Measurements from ENCODE around the gene ITPK1. TPM values are rescaled to one million over a fixed set of nuclear protein-coding genes. Genes with fewer than 3 reads are reported as not detected.

Gene ITPK1
- total RNA-seq, 4 donors from 2014 or later, result 32.6 to 94.9 (median 54.6) TPM

DNA sequence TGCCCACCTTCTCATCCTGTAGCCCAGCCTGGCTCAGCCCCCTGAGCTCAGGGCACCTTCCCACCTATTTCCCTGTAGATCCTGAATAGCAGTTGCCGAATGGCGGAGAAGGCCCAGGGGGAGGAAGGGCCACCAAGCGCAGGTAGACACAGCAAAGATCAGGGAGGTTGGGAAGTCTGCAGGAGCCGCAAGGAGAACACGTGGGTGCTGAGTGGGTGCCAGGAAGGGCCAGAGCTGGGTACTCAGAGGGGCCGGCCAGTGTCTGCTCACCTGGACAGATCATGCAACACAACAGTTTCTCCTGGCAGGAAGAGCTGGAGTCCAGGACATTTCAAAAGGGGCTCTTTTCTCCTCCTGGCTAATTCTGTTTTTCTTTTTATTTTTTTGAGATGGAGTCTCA lies 162.2 kb downstream of the ITPK1 start:
- DNase-seq (ENCODE audit: low spot score) (no peak), ATAC-seq (ENCODE audit: low FRiP score) (no peak)
- TF ChIP-seq, protein P1, sequence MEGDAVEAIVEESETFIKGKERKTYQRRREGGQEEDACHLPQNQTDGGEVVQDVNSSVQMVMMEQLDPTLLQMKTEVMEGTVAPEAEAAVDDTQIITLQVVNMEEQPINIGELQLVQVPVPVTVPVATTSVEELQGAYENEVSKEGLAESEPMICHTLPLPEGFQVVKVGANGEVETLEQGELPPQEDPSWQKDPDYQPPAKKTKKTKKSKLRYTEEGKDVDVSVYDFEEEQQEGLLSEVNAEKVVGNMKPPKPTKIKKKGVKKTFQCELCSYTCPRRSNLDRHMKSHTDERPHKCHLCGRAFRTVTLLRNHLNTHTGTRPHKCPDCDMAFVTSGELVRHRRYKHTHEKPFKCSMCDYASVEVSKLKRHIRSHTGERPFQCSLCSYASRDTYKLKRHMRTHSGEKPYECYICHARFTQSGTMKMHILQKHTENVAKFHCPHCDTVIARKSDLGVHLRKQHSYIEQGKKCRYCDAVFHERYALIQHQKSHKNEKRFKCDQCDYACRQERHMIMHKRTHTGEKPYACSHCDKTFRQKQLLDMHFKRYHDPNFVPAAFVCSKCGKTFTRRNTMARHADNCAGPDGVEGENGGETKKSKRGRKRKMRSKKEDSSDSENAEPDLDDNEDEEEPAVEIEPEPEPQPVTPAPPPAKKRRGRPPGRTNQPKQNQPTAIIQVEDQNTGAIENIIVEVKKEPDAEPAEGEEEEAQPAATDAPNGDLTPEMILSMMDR (IDR thresholded peaks at IDR 0.05), result no peak

DNA sequence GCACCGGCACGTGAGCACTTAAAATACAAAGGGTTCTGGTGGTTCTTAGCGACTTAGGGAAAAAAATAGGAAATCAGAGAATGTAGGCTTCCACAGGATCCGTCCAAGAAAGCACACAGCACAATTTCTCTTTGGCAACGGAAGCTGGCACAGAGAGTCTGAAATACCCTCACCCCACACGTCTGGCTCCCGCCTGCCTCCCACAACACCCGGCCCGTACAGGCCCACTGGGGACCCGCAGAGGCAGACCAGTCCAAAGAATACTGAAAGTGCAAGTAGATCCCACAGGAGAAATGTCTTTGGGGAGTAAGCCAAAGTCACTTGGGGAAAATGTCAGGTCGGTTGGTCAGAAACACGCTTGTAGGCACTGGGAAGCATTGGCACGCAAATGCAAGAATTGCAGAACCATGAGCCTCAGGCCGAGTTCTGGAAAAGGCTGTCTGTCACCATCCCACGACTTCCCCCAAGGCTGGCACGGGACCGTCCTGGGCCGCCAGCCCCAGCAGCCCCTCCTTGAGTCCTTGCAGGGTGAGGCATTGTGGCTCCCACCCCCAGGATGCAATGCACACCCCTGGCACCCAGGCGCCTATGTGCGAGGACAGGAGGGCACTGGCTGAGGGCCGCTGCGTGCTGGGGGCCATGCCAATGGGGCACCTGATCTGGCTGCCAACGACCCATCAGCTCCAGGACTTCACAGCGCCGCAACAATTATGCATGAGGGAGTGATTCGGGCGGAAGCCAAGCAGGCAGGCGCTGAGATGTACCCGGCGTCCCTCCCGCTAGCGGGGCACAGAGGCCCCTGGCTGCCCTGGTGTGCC lies 163.0 kb downstream of the ITPK1 start:
- ATAC-seq (ENCODE audit: low FRiP score), result no peak
- TF ChIP-seq, protein P1 (IDR thresholded peaks at IDR 0.05), result no peak
- DNase-seq (ENCODE audit: low spot score), result no peak

DNA sequence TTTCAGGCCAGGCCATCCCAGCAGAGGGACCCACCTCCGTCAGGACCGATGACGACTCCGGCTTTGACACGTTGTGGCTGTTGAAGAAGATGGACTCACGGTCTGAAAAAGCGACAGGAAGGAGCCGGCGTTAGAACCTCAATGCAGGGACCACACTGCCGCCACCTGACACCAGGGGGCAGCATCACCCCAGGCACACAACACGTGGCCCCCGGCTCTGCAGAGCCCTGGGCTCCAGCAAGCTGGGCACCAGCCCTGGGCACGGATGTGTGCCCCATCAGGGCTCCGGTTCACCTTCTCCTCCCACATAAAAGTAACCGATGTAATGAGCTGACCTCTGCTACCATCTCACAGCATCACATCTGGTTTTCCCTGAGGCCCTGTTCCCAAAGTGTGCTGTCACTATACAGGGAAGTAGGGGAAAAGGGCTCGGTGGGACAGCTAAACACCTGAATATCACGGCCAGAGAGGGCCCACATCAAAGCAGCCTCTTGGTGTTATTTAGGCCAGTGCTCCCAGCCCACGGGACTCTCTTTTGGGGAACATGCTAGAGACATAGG lies 163.7 kb downstream of the ITPK1 start:
- ATAC-seq (ENCODE audit: low FRiP score) (peak; percentile 77), DNase-seq (ENCODE audit: low spot score) (peak; percentile 78)
- TF ChIP-seq, protein P1 (IDR thresholded peaks at IDR 0.05), result peak in 2 of 3 donors; percentile 72 to 81

DNA sequence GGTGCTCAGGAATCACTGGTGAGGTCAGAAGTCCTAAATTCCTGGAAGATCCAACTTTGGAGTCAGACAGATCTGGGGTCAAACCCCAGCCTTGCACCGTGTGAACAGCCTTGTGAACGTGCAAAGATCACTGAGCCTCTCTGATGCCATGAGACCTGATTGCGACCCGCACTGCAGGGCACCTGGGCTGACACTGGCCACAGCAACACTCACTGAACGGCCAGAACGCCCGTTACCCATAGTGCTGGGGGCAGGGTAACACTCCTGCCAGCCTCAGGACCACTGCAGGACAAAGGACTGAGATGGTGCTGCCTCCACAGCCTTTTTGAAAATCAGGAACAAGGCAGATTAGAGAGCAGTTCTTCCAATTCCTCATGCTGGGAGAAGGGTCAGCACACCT lies 164.5 kb downstream of the ITPK1 start:
- ATAC-seq (ENCODE audit: low FRiP score) (no peak), DNase-seq (ENCODE audit: low spot score) (no peak)
- TF ChIP-seq, protein P1 (IDR thresholded peaks at IDR 0.05), result no peak

DNA sequence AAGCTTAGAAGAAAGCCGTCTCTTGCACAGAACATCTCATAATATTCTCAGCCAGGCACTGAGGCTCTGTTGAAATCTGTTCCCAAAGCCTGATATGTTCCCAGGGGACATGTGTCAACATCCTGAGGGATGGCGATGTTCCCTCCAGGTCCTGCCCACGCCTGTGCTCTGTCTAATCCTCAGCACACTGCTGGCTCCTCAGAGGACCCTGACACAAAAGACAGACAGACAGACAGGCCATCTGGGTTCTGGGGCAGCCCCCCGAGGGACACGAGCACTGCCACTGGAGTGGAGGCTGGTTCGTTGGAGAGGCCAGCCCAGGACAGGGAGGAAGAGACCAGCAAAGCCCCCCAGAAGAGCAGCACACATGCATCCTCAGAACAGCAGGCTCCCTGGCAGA lies 165.0 kb downstream of the ITPK1 start:
- TF ChIP-seq, protein P1 (IDR thresholded peaks at IDR 0.05), result no peak
- no peak for ATAC-seq (ENCODE audit: low FRiP score)
- DNase-seq (ENCODE audit: low spot score), result no peak

DNA sequence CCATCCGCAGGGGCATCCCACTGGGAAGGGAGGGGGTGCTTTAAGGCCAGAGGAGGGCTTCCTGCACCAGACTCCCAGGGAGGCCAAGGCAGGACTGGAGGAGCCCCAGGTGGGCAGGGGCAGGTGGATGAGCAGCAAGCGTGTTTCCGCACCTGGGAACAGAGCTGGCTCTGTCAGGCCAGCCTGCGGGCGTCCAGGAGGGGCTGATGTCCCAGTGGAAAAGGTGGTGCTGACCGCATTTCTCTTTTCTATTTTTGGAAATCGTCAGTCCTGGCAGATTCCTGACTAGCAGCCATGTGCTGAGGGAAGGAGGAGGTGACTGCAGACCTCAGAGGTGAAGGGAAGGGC lies 165.6 kb downstream of the ITPK1 start:
- TF ChIP-seq, protein P1 (IDR thresholded peaks at IDR 0.05), result no peak
- DNase-seq (ENCODE audit: low spot score), result no peak
- ATAC-seq (ENCODE audit: low FRiP score), result no peak
